Measurements from ENCODE around the gene SLC6A19.
"Not testable (repeated sequence)": the region's sequence is repeated elsewhere in the genome, so short reads cannot be mapped to it uniquely, and the experiment has no call there.

Gene SLC6A19

GRCh38 chr5:1224631-1225030 lies 23.2 kb downstream of the SLC6A19 start:
- TF ChIP-seq CTCF (IDR thresholded peaks at IDR 0.05; ENCODE audit: unreplicated experiment in 3 of 3) = no peak
- H3K4me1 Mint-ChIP-seq = peaks cover 28% of the 10 kb centered on the region
- H3K9me3 Mint-ChIP-seq = no peaks in the 10 kb centered on the region
- H3K27me3 Mint-ChIP-seq (ENCODE audit: low read depth) = peaks cover 42% of the 10 kb centered on the region
- no peak overlapping the region for H3K4me3 Mint-ChIP-seq
- H3K27ac Mint-ChIP-seq = no peak overlapping the region
- no peaks in the 10 kb centered on the region for H3K36me3 Mint-ChIP-seq (ENCODE audit: low read depth)

GRCh38 chr5:1225081-1225480 lies 23.7 kb downstream of the SLC6A19 start, which contains the start of gene SLC6A18:
TSS of gene SLC6A18 (plus strand) at chr5:1225381. CDS start at chr5:1225478, 97 bp downstream.
- peaks cover 43% of the 10 kb centered on the region for H3K27me3 Mint-ChIP-seq (ENCODE audit: low read depth)
- no peak for TF ChIP-seq CTCF (IDR thresholded peaks at IDR 0.05; ENCODE audit: unreplicated experiment in 3 of 3)
- H3K9me3 Mint-ChIP-seq = no peaks in the 10 kb centered on the region
- H3K27ac Mint-ChIP-seq = no peak within 1 kb of the TSS
- no peak within 1 kb of the TSS for H3K4me3 Mint-ChIP-seq
- H3K36me3 Mint-ChIP-seq (ENCODE audit: low read depth) = no peaks in the 10 kb centered on the region
- peaks cover 28% of the 10 kb centered on the region for H3K4me1 Mint-ChIP-seq

- H3K27me3 Mint-ChIP-seq (ENCODE audit: low read depth) = peaks cover 36% of the 10 kb centered on the region
- H3K4me1 Mint-ChIP-seq = peaks cover 28% of the 10 kb centered on the region
- H3K27ac Mint-ChIP-seq = no peak overlapping the region
- H3K4me3 Mint-ChIP-seq = no peak overlapping the region
- H3K9me3 Mint-ChIP-seq = no peaks in the 10 kb centered on the region
- no peaks in the 10 kb centered on the region for H3K36me3 Mint-ChIP-seq (ENCODE audit: low read depth)
- no peak for TF ChIP-seq CTCF (IDR thresholded peaks at IDR 0.05; ENCODE audit: unreplicated experiment in 3 of 3)
These were observed 24.8 kb downstream of the SLC6A19 start for GRCh38 chr5:1226231-1226630.

- TF ChIP-seq CTCF (IDR thresholded peaks at IDR 0.05; ENCODE audit: unreplicated experiment in 3 of 3) = no peak
- Mint-ChIP-seq H3K4me3 (no peak overlapping the region), H3K4me1 (peaks cover 28% of the 10 kb centered on the region), H3K27me3 (ENCODE audit: low read depth) (peaks cover 35% of the 10 kb centered on the region), H3K9me3 (no peaks in the 10 kb centered on the region), H3K27ac (peak overlapping the region in 2 of 3 experiments; percentile 6 to 21), H3K36me3 (ENCODE audit: low read depth) (no peaks in the 10 kb centered on the region)
These were observed 25.6 kb downstream of the SLC6A19 start for GRCh38 chr5:1226839-1227581.

- H3K9me3 Mint-ChIP-seq = no peaks in the 10 kb centered on the region
- H3K27me3 Mint-ChIP-seq (ENCODE audit: low read depth) = peaks cover 35% of the 10 kb centered on the region
- TF ChIP-seq CTCF (IDR thresholded peaks at IDR 0.05; ENCODE audit: unreplicated experiment in 3 of 3) = no peak
- H3K4me1 Mint-ChIP-seq = peaks cover 28% of the 10 kb centered on the region
- no peaks in the 10 kb centered on the region for H3K36me3 Mint-ChIP-seq (ENCODE audit: low read depth)
- peak overlapping the region in 2 of 3 experiments; percentile 25 to 58 for H3K4me3 Mint-ChIP-seq
- H3K27ac Mint-ChIP-seq = peak overlapping the region in 2 of 3 experiments; percentile 6 to 21
These were observed 26.3 kb downstream of the SLC6A19 start for GRCh38 chr5:1227667-1228066.

GRCh38 chr5:1228120-1228519 lies 26.7 kb downstream of the SLC6A19 start:
- H3K4me1 Mint-ChIP-seq = peaks cover 28% of the 10 kb centered on the region
- no peak for TF ChIP-seq CTCF (IDR thresholded peaks at IDR 0.05; ENCODE audit: unreplicated experiment in 3 of 3)
- peak overlapping the region in 2 of 3 experiments; percentile 25 to 58 for H3K4me3 Mint-ChIP-seq
- H3K27ac Mint-ChIP-seq = peak overlapping the region in 2 of 3 experiments; percentile 6 to 21
- H3K36me3 Mint-ChIP-seq (ENCODE audit: low read depth) = no peaks in the 10 kb centered on the region
- no peaks in the 10 kb centered on the region for H3K9me3 Mint-ChIP-seq
- peaks cover 35% of the 10 kb centered on the region for H3K27me3 Mint-ChIP-seq (ENCODE audit: low read depth)

- Mint-ChIP-seq H3K4me1 (peaks cover 28% of the 10 kb centered on the region), H3K27me3 (ENCODE audit: low read depth) (peaks cover 26% of the 10 kb centered on the region)
- H3K4me3 Mint-ChIP-seq; H3K36me3 Mint-ChIP-seq (ENCODE audit: low read depth); H3K9me3 Mint-ChIP-seq; H3K27ac Mint-ChIP-seq: not testable (repeated sequence)
These were observed 27.6 kb downstream of the SLC6A19 start for GRCh38 chr5:1229023-1229422.

All from nephron (organoid).